MM.1S (cell line): ENCODE results near the gene JAKMIP2.

Experiments
- EZH2phosphoT487 ChIP-seq: fragments of 300-600 bp; sonication (generic); IDR thresholded peaks from 2 replicates; pipeline ENCODE4 v1.6.1; 2018; ENCODE audit warnings: antibody characterized with exemption, low read length
- TF ChIP-seq, protein P1 (sequence below): fragments of 300-600 bp; sonication (generic); IDR thresholded peaks from 2 replicates; pipeline ENCODE4 v1.5.1; 2016; ENCODE audit warnings: antibody characterized with exemption, low read length, mixed read lengths

DNA sequence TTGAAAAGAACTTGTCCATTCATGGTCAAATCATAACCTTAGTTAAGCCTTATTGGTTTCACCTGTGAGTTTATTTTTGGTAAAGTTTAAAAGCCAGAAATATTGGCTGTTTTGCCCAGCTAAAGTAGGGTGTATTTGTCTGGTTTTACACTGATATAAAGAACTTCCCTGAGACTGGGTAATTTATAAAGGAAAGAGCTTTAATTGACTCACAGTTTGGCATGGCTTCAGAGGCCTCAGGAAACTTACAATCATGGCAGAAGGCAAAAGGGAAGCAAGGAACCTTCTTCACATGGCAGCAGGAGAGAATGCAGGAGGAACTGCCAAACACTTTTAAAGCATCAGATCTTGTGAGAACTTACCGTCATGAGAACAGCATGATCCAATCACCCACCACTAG, 55.3 kb downstream of the JAKMIP2 start:
- TF ChIP-seq EZH2phosphoT487: no peak
- TF ChIP-seq, protein P1, sequence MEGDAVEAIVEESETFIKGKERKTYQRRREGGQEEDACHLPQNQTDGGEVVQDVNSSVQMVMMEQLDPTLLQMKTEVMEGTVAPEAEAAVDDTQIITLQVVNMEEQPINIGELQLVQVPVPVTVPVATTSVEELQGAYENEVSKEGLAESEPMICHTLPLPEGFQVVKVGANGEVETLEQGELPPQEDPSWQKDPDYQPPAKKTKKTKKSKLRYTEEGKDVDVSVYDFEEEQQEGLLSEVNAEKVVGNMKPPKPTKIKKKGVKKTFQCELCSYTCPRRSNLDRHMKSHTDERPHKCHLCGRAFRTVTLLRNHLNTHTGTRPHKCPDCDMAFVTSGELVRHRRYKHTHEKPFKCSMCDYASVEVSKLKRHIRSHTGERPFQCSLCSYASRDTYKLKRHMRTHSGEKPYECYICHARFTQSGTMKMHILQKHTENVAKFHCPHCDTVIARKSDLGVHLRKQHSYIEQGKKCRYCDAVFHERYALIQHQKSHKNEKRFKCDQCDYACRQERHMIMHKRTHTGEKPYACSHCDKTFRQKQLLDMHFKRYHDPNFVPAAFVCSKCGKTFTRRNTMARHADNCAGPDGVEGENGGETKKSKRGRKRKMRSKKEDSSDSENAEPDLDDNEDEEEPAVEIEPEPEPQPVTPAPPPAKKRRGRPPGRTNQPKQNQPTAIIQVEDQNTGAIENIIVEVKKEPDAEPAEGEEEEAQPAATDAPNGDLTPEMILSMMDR: no peak
